Dermis microvascular lymphatic vessel endothelial cell (primary cell): ENCODE results near the gene MMP21. TPM values are rescaled to one million over a fixed set of nuclear protein-coding genes. Genes with fewer than 3 reads are reported as not detected.

Source experiments
- total RNA-seq: library from RNA; depleted of rRNA; stranded (reverse); fragments of >200 nt; gene quantifications from 2 replicates; pipeline ENCODE4 v1.2.1, GENCODE V29; 2014

MMP21 gene
- total RNA-seq, 1 donor from 2014 or later: 0.13 TPM

Other genes with a start within 250 kb of the MMP21 start
- not detected in 2 replicates for gene TEX36, start 92.7 kb downstream of the MMP21 start, total RNA-seq
- gene EDRF1, start 56.1 kb downstream of the MMP21 start, total RNA-seq: 12.5 and 13.9 TPM in 2 replicates
- gene UROS, start 47.4 kb upstream of the MMP21 start, total RNA-seq: 48.5 and 75.2 TPM in 2 replicates
- gene BCCIP, start 47.7 kb upstream of the MMP21 start, total RNA-seq: 23.8 and 28.4 TPM in 2 replicates
- 35.0 and 53.2 TPM in 2 replicates for gene DHX32, start 105.5 kb upstream of the MMP21 start, total RNA-seq
- gene FANK1, start 120.7 kb upstream of the MMP21 start, total RNA-seq: 1.0 TPM in 2 replicates